ENCODE measurements around the gene CACNA2D4.

Gene CACNA2D4

GRCh38 chr12:1884651-1885050 lies 33.8 kb downstream of the CACNA2D4 start:
- Histone ChIP-seq H3K4me3 (ENCODE audit: low read length) (no peak overlapping the region), H3F3A (ENCODE audit: insufficient read depth, low read length) (no peaks in the 10 kb centered on the region), H3K4me1 (ENCODE audit: low read length) (no peaks in the 10 kb centered on the region), H3K9ac (ENCODE audit: low read length) (no peak overlapping the region), H2AFZ (ENCODE audit: low read length) (no peak overlapping the region), H3K27me3 (replicated peaks; ENCODE audit: insufficient read depth, low read length) (no peaks in the 10 kb centered on the region; the same call in 1 of the 2 replicates), H4K20me1 (ENCODE audit: insufficient read depth, low read length) (no peaks in the 10 kb centered on the region), H3K79me2 (ENCODE audit: low read length) (no peaks in the 10 kb centered on the region), H3K9me2 (replicated peaks; ENCODE audit: insufficient read depth, low read length) (no peaks in the 10 kb centered on the region), H3K36me3 (replicated peaks; ENCODE audit: insufficient read depth, low read length) (no peaks in the 10 kb centered on the region), H3K9me3 (replicated peaks; ENCODE audit: insufficient read depth, low read length) (no peaks in the 10 kb centered on the region), H3K4me2 (ENCODE audit: low read depth, low read length) (no peak overlapping the region), H3K27ac (ENCODE audit: low read length) (no peak overlapping the region)
- no peak for DNase-seq
- TF ChIP-seq EZH2 (optimal IDR thresholded peaks at IDR 0.05; ENCODE audit: low read depth, low read length) (no peak), EZH2phosphoT487 (IDR thresholded peaks at IDR 0.05; ENCODE audit: low read length) (no peak)

- Histone ChIP-seq H3K9ac (ENCODE audit: low read length) (no peak overlapping the region), H2AFZ (ENCODE audit: low read length) (no peak overlapping the region), H3K27me3 (replicated peaks; ENCODE audit: insufficient read depth, low read length) (no peaks in the 10 kb centered on the region; the same call in 1 of the 2 replicates), H3K4me1 (ENCODE audit: low read length) (no peaks in the 10 kb centered on the region), H3K36me3 (replicated peaks; ENCODE audit: insufficient read depth, low read length) (no peaks in the 10 kb centered on the region), H3K27ac (ENCODE audit: low read length) (no peak overlapping the region), H3K79me2 (ENCODE audit: low read length) (no peaks in the 10 kb centered on the region), H3K4me2 (ENCODE audit: low read depth, low read length) (no peak overlapping the region), H3K9me2 (replicated peaks; ENCODE audit: insufficient read depth, low read length) (no peaks in the 10 kb centered on the region), H3F3A (ENCODE audit: insufficient read depth, low read length) (no peaks in the 10 kb centered on the region), H4K20me1 (ENCODE audit: insufficient read depth, low read length) (no peaks in the 10 kb centered on the region), H3K9me3 (replicated peaks; ENCODE audit: insufficient read depth, low read length) (no peaks in the 10 kb centered on the region), H3K4me3 (ENCODE audit: low read length) (no peak overlapping the region)
- DNase-seq = no peak
- TF ChIP-seq EZH2 (optimal IDR thresholded peaks at IDR 0.05; ENCODE audit: low read depth, low read length) (no peak), CTCF (IDR thresholded peaks at IDR 0.05; ENCODE audit: low read length) (no peak), EZH2phosphoT487 (IDR thresholded peaks at IDR 0.05; ENCODE audit: low read length) (no peak)
Observed at GRCh38 chr12:1883513-1883912, 34.9 kb downstream of the CACNA2D4 start.

GRCh38 chr12:1882850-1883470 lies 35.5 kb downstream of the CACNA2D4 start:
- H3K27me3 ChIP-seq (replicated peaks; ENCODE audit: insufficient read depth, low read length) = no peaks in the 10 kb centered on the region; the same call in 1 of the 2 replicates
- no peaks in the 10 kb centered on the region for H3K9me3 ChIP-seq (replicated peaks; ENCODE audit: insufficient read depth, low read length)
- no peaks in the 10 kb centered on the region for H3F3A ChIP-seq (ENCODE audit: insufficient read depth, low read length)
- H3K4me3 ChIP-seq (ENCODE audit: low read length) = no peak overlapping the region
- H3K4me1 ChIP-seq (ENCODE audit: low read length) = no peaks in the 10 kb centered on the region
- no peak overlapping the region for H3K9ac ChIP-seq (ENCODE audit: low read length)
- TF ChIP-seq EZH2phosphoT487 (IDR thresholded peaks at IDR 0.05; ENCODE audit: low read length) (no peak), CTCF (IDR thresholded peaks at IDR 0.05; ENCODE audit: low read length) (no peak), EZH2 (optimal IDR thresholded peaks at IDR 0.05; ENCODE audit: low read depth, low read length) (no peak)
- no peaks in the 10 kb centered on the region for H4K20me1 ChIP-seq (ENCODE audit: insufficient read depth, low read length)
- no peaks in the 10 kb centered on the region for H3K79me2 ChIP-seq (ENCODE audit: low read length)
- H3K36me3 ChIP-seq (replicated peaks; ENCODE audit: insufficient read depth, low read length) = no peaks in the 10 kb centered on the region
- no peaks in the 10 kb centered on the region for H3K9me2 ChIP-seq (replicated peaks; ENCODE audit: insufficient read depth, low read length)
- no peak overlapping the region for H3K4me2 ChIP-seq (ENCODE audit: low read depth, low read length)
- no peak overlapping the region for H3K27ac ChIP-seq (ENCODE audit: low read length)
- no peak overlapping the region for H2AFZ ChIP-seq (ENCODE audit: low read length)
- no peak for DNase-seq

GRCh38 chr12:1882405-1882804 lies 36.0 kb downstream of the CACNA2D4 start:
- no peaks in the 10 kb centered on the region for H3K9me2 ChIP-seq (replicated peaks; ENCODE audit: insufficient read depth, low read length)
- H3K4me2 ChIP-seq (ENCODE audit: low read depth, low read length) = no peak overlapping the region
- H3K4me1 ChIP-seq (ENCODE audit: low read length) = no peaks in the 10 kb centered on the region
- no peaks in the 10 kb centered on the region for H3K79me2 ChIP-seq (ENCODE audit: low read length)
- H3K27ac ChIP-seq (ENCODE audit: low read length) = no peak overlapping the region
- H3K9me3 ChIP-seq (replicated peaks; ENCODE audit: insufficient read depth, low read length) = no peaks in the 10 kb centered on the region
- H3K9ac ChIP-seq (ENCODE audit: low read length) = no peak overlapping the region
- no peaks in the 10 kb centered on the region for H3F3A ChIP-seq (ENCODE audit: insufficient read depth, low read length)
- no peak overlapping the region for H3K4me3 ChIP-seq (ENCODE audit: low read length)
- H4K20me1 ChIP-seq (ENCODE audit: insufficient read depth, low read length) = no peaks in the 10 kb centered on the region
- no peak for DNase-seq
- no peak overlapping the region for H2AFZ ChIP-seq (ENCODE audit: low read length)
- TF ChIP-seq EZH2 (optimal IDR thresholded peaks at IDR 0.05; ENCODE audit: low read depth, low read length) (no peak), CTCF (IDR thresholded peaks at IDR 0.05; ENCODE audit: low read length) (no peak), EZH2phosphoT487 (IDR thresholded peaks at IDR 0.05; ENCODE audit: low read length) (no peak)
- H3K36me3 ChIP-seq (replicated peaks; ENCODE audit: insufficient read depth, low read length) = no peaks in the 10 kb centered on the region
- no peaks in the 10 kb centered on the region; the same call in 1 of the 2 replicates for H3K27me3 ChIP-seq (replicated peaks; ENCODE audit: insufficient read depth, low read length)
